ENCODE results near the gene HSPG2. TPM values are rescaled to one million over a fixed set of nuclear protein-coding genes. Genes with fewer than 3 reads are reported as not detected.
A peak's percentile ranks its signal among the peaks of the same experiment; 100 is the strongest.

The HSPG2 gene
- total and polyA plus RNA-seq, 11 donors: 164 to 608 (median 304) TPM

DNA sequence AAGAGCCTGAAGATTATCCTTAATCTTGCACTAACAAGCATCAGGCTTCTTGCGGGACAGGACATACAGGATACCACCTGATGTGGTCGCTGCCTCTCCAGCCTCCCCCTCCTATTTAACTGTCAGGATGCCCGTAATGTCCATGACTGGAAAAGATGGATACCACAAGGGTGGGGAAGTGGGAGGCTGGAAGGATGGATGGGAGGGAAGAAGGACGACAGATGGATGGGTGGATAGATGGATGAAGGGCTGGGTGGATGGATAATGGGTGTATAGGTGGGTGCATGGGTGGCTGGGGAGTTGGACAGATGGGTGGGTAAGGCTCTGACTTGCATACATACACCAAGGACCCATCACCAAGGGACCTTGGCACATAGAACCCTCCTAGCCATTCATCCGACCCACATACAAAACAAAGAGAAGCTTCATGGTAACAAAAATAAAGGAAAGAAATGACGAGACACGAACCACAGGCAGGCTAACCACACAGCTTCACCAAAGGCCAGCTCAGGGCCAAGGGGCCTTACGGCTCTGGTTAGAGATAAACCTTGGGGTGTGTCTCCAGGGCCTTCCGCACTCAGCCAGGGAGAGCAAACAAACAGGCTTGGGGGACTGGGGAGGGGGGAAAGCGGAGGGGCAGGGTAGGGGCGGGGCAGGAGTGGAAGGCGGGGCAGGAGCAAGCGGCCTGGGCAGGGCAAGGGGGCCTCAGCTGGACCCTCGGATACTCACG, 50.5 kb downstream of the HSPG2 start:
- Histone ChIP-seq H3K27ac (peak overlapping the region in 1 of 12 donors; percentile 9), H3K27me3 (no peaks in the 10 kb centered on the region), H3K4me3 (no peak overlapping the region), H3K9me3 (no peaks in the 10 kb centered on the region), H3K4me1 (peaks cover 0 to 6% (median 0%) of the 10 kb centered on the region in 12 donors), H3K36me3 (peaks cover 6 to 99% (median 87%) of the 10 kb centered on the region in 9 donors)
- no peak for ATAC-seq
- DNase-seq: no peak
- 85 to 90% (median 87%) methylated on average over 14 to 15 of the region's 15 CpGs for WGBS, 4 donors
- intact Hi-C loops (cut with DNase I): no loop called here
- TF ChIP-seq, protein P1, sequence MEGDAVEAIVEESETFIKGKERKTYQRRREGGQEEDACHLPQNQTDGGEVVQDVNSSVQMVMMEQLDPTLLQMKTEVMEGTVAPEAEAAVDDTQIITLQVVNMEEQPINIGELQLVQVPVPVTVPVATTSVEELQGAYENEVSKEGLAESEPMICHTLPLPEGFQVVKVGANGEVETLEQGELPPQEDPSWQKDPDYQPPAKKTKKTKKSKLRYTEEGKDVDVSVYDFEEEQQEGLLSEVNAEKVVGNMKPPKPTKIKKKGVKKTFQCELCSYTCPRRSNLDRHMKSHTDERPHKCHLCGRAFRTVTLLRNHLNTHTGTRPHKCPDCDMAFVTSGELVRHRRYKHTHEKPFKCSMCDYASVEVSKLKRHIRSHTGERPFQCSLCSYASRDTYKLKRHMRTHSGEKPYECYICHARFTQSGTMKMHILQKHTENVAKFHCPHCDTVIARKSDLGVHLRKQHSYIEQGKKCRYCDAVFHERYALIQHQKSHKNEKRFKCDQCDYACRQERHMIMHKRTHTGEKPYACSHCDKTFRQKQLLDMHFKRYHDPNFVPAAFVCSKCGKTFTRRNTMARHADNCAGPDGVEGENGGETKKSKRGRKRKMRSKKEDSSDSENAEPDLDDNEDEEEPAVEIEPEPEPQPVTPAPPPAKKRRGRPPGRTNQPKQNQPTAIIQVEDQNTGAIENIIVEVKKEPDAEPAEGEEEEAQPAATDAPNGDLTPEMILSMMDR (IDR thresholded peaks at IDR 0.05): no peak
- TF ChIP-seq POLR2A (IDR thresholded peaks at IDR 0.05): no peak

DNA sequence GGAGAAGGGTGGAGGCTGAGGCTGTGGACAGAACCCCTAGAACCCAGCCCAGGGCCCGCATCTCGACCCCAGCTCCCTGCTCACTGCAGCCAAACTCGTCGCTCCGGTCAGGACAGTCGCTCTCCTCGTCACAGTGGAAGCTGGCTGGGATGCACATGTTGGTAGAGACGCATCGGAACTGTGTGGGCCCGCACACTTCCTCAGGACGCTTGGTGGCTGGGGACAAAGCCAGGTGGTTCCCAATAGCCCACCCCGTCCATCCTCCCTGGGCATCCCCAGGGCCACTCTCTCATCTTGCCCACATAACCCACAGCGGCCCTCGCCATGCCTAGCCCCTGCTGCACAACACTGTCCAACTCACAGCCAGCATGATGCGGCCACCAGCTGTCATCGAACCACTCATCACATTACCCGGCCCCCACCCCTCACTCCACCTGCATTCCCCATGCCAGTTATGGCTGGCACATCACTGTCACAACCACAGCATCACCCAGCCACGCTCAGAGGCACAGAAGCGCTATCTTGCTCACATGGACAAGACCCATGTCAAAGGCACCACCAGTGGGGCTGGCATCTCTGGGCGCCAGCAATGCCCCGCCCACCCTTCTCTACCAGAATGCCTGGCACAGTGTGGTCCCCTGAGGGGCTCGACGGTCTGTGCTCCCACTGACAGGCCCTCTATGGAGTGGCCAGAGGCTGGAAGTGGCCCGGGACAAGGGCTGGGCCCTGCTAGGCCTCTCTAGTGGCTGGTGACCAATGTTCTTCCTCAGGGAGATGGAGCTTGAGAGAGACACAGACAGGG, 51.7 kb downstream of the HSPG2 start:
- intact Hi-C loops (cut with DNase I): no loop called here
- H3K36me3 ChIP-seq: peaks cover 6 to 99% (median 85%) of the 10 kb centered on the region in 9 donors
- H3K4me1 ChIP-seq: peaks cover 0 to 3% (median 0%) of the 10 kb centered on the region in 12 donors
- 87 to 94% (median 89%) methylated on average over 22 to 24 of the region's 24 CpGs for WGBS, 4 donors
- H3K27me3 ChIP-seq: no peaks in the 10 kb centered on the region
- ATAC-seq (no peak), DNase-seq (peak in 1 of 5 donors; percentile 15)
- no peak overlapping the region for H3K27ac ChIP-seq
- no peak for TF ChIP-seq POLR2A (IDR thresholded peaks at IDR 0.05)
- TF ChIP-seq, protein P1 (IDR thresholded peaks at IDR 0.05): no peak
- H3K4me3 ChIP-seq: no peak overlapping the region
- no peaks in the 10 kb centered on the region for H3K9me3 ChIP-seq

- DNase-seq (peak in 1 of 5 donors; percentile 12), ATAC-seq (no peak)
- Histone ChIP-seq H3K36me3 (peaks cover 6 to 99% (median 85%) of the 10 kb centered on the region in 9 donors), H3K4me1 (peaks cover 0 to 11% (median 0%) of the 10 kb centered on the region in 12 donors), H3K4me3 (no peak overlapping the region), H3K9me3 (no peaks in the 10 kb centered on the region), H3K27ac (peak overlapping the region in 1 of 12 donors; percentile 11), H3K27me3 (no peaks in the 10 kb centered on the region)
- TF ChIP-seq, protein P1 (IDR thresholded peaks at IDR 0.05): no peak
- TF ChIP-seq POLR2A (IDR thresholded peaks at IDR 0.05): no peak
- WGBS, 4 donors: 91 to 96% (median 91%) methylated on average over 25 to 36 of the region's 36 CpGs
- intact Hi-C loops (cut with DNase I): no loop called here
Measured at GRCh38 chr1:21884456-21885235, 52.5 kb downstream of the HSPG2 start.
